Natural killer cell (primary cell): ENCODE measurements around the gene NUBP1. TPM values are rescaled to one million over a fixed set of nuclear protein-coding genes. Genes with fewer than 3 reads are reported as not detected.

Source experiments
- ATAC-seq, 3 donors: fragments of 150-1000 bp in 2 of 3; fragments of 200-7000 bp in 1 of 3; cut with Tn5 transposase; 1 replicate in 1 of 3; 2 replicates in 2 of 3; pipeline ENCODE4 v1.10.0; 2021; ENCODE audit warnings: mild to moderate bottlenecking in 2 of 3, moderate library complexity in 2 of 3
- DNase-seq, 2 donors: peaks; one replicate each; pipeline versions ENCODE4 v3.0.0 to v3.0.0-alpha.2; 2013 to 2021; ENCODE audit warnings: mixed read lengths in 1 of 2
- H3K27ac ChIP-seq: one replicate; pipeline ENCODE4 v1.5.1; 2013; ENCODE audit warnings: mild to moderate bottlenecking, low read length
- H3K27me3 ChIP-seq: one replicate; pipeline ENCODE4 v1.6.1; 2013; ENCODE audit warnings: low read length; ENCODE audit not compliant: control insufficient read depth, insufficient read depth
- H3K36me3 ChIP-seq: one replicate; pipeline ENCODE4 v1.6.1; 2013; ENCODE audit warnings: low read length; ENCODE audit not compliant: control insufficient read depth, insufficient read depth
- H3K4me1 ChIP-seq: one replicate; pipeline ENCODE4 v1.6.1; 2013; ENCODE audit warnings: low read length; ENCODE audit not compliant: control insufficient read depth, insufficient read depth
- H3K4me3 ChIP-seq: one replicate; pipeline ENCODE4 v1.5.1; 2013; ENCODE audit warnings: low read length
- H3K9me3 ChIP-seq: one replicate; pipeline ENCODE4 v1.6.1; 2013; ENCODE audit warnings: low read length; ENCODE audit not compliant: control insufficient read depth, insufficient read depth
- H3K27ac Mint-ChIP-seq, 2 donors: one replicate each; pipeline ENCODE4 v1.8.0; 2022; ENCODE audit warnings: mild to moderate bottlenecking in 2 of 2, mixed read lengths in 2 of 2, moderate library complexity in 1 of 2
- H3K27me3 Mint-ChIP-seq, 2 donors: one replicate each; pipeline ENCODE4 v1.8.0; 2022; ENCODE audit warnings: low read depth in 2 of 2, mixed read lengths in 2 of 2
- H3K36me3 Mint-ChIP-seq: one replicate; pipeline ENCODE4 v1.8.0; 2022; ENCODE audit warnings: mixed read lengths
- H3K4me1 Mint-ChIP-seq, 2 donors: one replicate each; pipeline ENCODE4 v1.8.0; 2022; ENCODE audit warnings: mixed read lengths in 2 of 2
- H3K4me3 Mint-ChIP-seq: one replicate; pipeline ENCODE4 v1.8.0; 2022; ENCODE audit warnings: mild to moderate bottlenecking, moderate library complexity, mixed read lengths
- H3K9me3 Mint-ChIP-seq, 2 donors: one replicate each; pipeline ENCODE4 v1.8.0; 2022; ENCODE audit warnings: mixed read lengths in 2 of 2
- CTCF ChIP-seq: fragments of 200-600 bp; IDR thresholded peaks from one replicate; pipeline ENCODE4 v1.8.0; 2022; ENCODE audit warnings: antibody characterized with exemption
- WGBS: methylation state at CpG from one replicate; pipeline ENCODE4 v1.1.7; 2013; ENCODE audit warnings: missing lambda C conversion rate; ENCODE audit not compliant: insufficient coverage; 5-methylcytosine and 5-hydroxymethylcytosine counted together
- intact Hi-C: fragments of 100-400 bp; cut with micrococcal nuclease; formaldehyde crosslinking; loops from one replicate; pipeline ENCODE4 v1.14.2; 2022
- total RNA-seq, 4 donors: library from RNA; stranded (reverse); fragments of 120-200 nt in 1 of 4; gene quantifications; one replicate each; pipeline versions ENCODE4 v1.2.3 to v1.2.4, GENCODE V29; 2013 to 2022

Gene NUBP1
- total RNA-seq, 3 donors from 2014 or later (not counting 1 experiment from before 2014, with no cell fraction given), result 19.3 to 25.6 (median 20.5) TPM

GRCh38 chr16:10763456-10763855 lies 19.8 kb downstream of the NUBP1 start:
- intact Hi-C loops, result no loop called here
- H3K9me3 ChIP-seq, result no peaks in the 10 kb centered on the region
- peak overlapping the region in 1 of 2 donors; percentile 67 for H3K27ac Mint-ChIP-seq
- no peak overlapping the region for H3K4me3 ChIP-seq
- no peaks in the 10 kb centered on the region for H3K9me3 Mint-ChIP-seq
- DNase-seq (no peak), ATAC-seq (no peak)
- H3K4me3 Mint-ChIP-seq, result peak overlapping the region; percentile 31
- H3K27ac ChIP-seq, result no peak overlapping the region
- peaks cover 39 to 54% of the 10 kb centered on the region in 2 donors for H3K4me1 Mint-ChIP-seq
- peaks cover 48% of the 10 kb centered on the region for H3K36me3 ChIP-seq
- H3K27me3 ChIP-seq, result no peaks in the 10 kb centered on the region
- peaks cover 11% of the 10 kb centered on the region for H3K36me3 Mint-ChIP-seq
- no peak for TF ChIP-seq CTCF
- H3K4me1 ChIP-seq, result peaks cover 57% of the 10 kb centered on the region
- H3K27me3 Mint-ChIP-seq, result no peaks in the 10 kb centered on the region
- WGBS, result 86% methylated on average over 7 of the region's 7 CpGs

GRCh38 chr16:10765772-10766171 lies 22.1 kb downstream of the NUBP1 start:
- DNase-seq (peak; percentile 42 to 74), ATAC-seq (peak; percentile 85 to 90 (median 89))
- Histone ChIP-seq H3K27me3 (no peaks in the 10 kb centered on the region), H3K4me1 (peaks cover 74% of the 10 kb centered on the region), H3K4me3 (no peak overlapping the region), H3K9me3 (no peaks in the 10 kb centered on the region), H3K27ac (peak overlapping the region; percentile 72), H3K36me3 (peaks cover 27% of the 10 kb centered on the region)
- 16% methylated on average over 4 of the region's 4 CpGs for WGBS
- peak overlapping the region; percentile 75 for H3K4me3 Mint-ChIP-seq
- no peaks in the 10 kb centered on the region for H3K9me3 Mint-ChIP-seq
- TF ChIP-seq CTCF, result no peak
- peak overlapping the region; percentile 97 for H3K27ac Mint-ChIP-seq
- no peaks in the 10 kb centered on the region for H3K27me3 Mint-ChIP-seq
- peaks cover 7% of the 10 kb centered on the region for H3K36me3 Mint-ChIP-seq
- H3K4me1 Mint-ChIP-seq, result peaks cover 48 to 64% of the 10 kb centered on the region in 2 donors
- intact Hi-C loops, result loop anchor here (5.0 kb wide), 2 partner anchors 112 to 152 kb away; partner anchors contain the start of gene CIITA

- peaks cover 57 to 76% of the 10 kb centered on the region in 2 donors for H3K4me1 Mint-ChIP-seq
- peak overlapping the region; percentile 58 to 97 for H3K27ac Mint-ChIP-seq
- DNase-seq (no peak), ATAC-seq (no peak)
- H3K9me3 Mint-ChIP-seq, result no peaks in the 10 kb centered on the region
- TF ChIP-seq CTCF, result no peak
- peaks cover 14% of the 10 kb centered on the region for H3K36me3 ChIP-seq
- H3K27ac ChIP-seq, result no peak overlapping the region
- no peak overlapping the region for H3K4me3 Mint-ChIP-seq
- intact Hi-C loops, result loop anchor here (5.0 kb wide), 2 partner anchors 110 to 150 kb away; partner anchors contain the start of gene CIITA
- H3K27me3 Mint-ChIP-seq, result no peaks in the 10 kb centered on the region
- 97% methylated on average over 7 of the region's 7 CpGs for WGBS
- H3K4me1 ChIP-seq, result peaks cover 85% of the 10 kb centered on the region
- H3K27me3 ChIP-seq, result no peaks in the 10 kb centered on the region
- H3K4me3 ChIP-seq, result no peak overlapping the region
- no peaks in the 10 kb centered on the region for H3K9me3 ChIP-seq
- no peaks in the 10 kb centered on the region for H3K36me3 Mint-ChIP-seq
Measured at GRCh38 chr16:10767127-10767526, 23.5 kb downstream of the NUBP1 start.

GRCh38 chr16:10769381-10769780 lies 25.7 kb downstream of the NUBP1 start:
- TF ChIP-seq CTCF, result no peak
- H3K27me3 ChIP-seq, result no peaks in the 10 kb centered on the region
- Mint-ChIP-seq H3K9me3 (no peaks in the 10 kb centered on the region), H3K4me1 (peaks cover 52 to 56% of the 10 kb centered on the region in 2 donors), H3K27ac (peak overlapping the region; percentile 63 to 97), H3K27me3 (no peaks in the 10 kb centered on the region), H3K36me3 (no peaks in the 10 kb centered on the region), H3K4me3 (no peak overlapping the region)
- intact Hi-C loops, result loop anchor here (5.0 kb wide), 2 partner anchors 108 to 148 kb away; partner anchors contain the start of gene CIITA
- H3K9me3 ChIP-seq, result no peaks in the 10 kb centered on the region
- no peak overlapping the region for H3K4me3 ChIP-seq
- DNase-seq (no peak), ATAC-seq (no peak)
- peaks cover 66% of the 10 kb centered on the region for H3K4me1 ChIP-seq
- WGBS, result 92% methylated on average over 7 of the region's 7 CpGs
- no peaks in the 10 kb centered on the region for H3K36me3 ChIP-seq
- H3K27ac ChIP-seq, result no peak overlapping the region
